Stimulated activated CD8-positive, alpha-beta memory T cell treated with anti-CD3 and anti-CD28 coated beads, Interleukin-4, amount 100 ng/mL, for 1 hour (primary cell): ENCODE results near the gene CBL.
"Not testable (repeated sequence)": the region's sequence is repeated elsewhere in the genome, so short reads cannot be mapped to it uniquely, and the experiment has no call there.

ENCODE experiments used
- DNase-seq, 2 donors: peaks; one replicate each; pipeline ENCODE4 v3.0.0-alpha.2; 2020; ENCODE audit warnings: low read depth in 2 of 2, low spot score in 1 of 2

The CBL gene

DNA sequence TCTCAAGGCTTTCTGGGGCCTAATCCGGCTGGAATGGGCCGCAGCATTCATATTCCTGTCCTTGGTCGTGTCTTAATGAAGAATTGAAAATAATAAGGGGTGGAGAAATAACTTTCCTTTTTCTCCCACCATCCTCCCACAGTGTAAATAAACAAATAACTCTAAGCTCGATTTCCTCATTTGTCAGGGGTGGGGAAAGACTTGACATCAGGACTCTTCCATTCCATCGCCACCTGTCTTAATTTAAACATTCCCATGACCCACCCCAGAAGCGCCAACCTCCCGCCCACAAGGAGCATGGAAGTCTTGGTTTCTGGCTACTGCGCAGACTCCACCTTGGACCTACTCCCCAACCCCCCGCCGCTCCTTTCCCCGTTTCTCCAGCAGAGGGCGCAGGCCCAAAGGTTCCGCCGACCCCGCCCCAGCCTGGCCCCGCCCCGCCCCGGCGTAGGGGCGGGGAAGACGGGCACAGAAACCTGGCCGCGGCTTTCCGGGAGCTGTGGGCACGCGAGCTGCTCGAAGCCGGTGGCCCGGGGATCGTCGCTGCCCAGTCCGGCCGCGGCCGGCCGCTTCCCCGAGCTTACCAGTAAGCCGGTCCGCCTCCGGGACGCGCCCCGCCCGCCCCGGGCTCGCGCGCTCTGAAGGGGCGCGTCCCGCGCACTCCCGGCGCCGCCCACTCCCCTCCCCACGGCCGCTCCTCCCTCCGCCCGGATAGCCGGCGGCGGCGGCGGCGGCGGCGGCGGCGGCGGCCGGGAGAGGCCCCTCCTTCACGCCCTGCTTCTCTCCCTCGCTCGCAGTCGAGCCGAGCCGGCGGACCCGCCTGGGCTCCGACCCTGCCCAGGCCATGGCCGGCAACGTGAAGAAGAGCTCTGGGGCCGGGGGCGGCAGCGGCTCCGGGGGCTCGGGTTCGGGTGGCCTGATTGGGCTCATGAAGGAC lies at the start of gene CBL:
TSS of gene CBL (plus strand) at position 766 of the 937 bp plus-strand sequence. CDS start at position 845, 79 bp downstream.
- DNase-seq: peak; percentile 97

DNA sequence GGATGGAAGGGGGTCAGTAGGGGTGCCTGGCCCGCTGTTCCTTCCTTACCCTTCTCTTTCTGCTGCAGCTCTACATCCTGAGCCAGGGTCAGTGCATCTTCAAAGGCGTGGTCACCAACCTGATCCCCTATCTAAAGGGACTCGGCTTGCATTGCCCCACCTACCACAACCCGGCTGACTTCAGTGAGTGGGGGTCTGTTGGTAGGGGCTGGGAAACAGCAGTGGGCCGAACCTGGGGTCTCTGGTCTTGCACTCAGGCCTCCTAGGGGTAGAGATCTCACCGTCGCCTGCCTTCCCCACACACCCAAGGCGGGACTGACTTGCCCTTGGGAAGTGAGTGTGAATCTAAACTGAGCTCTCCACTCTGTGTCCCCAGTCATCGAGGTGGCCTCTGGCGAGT lies 49.6 kb upstream of the CBL start:
- no peak for DNase-seq

DNA sequence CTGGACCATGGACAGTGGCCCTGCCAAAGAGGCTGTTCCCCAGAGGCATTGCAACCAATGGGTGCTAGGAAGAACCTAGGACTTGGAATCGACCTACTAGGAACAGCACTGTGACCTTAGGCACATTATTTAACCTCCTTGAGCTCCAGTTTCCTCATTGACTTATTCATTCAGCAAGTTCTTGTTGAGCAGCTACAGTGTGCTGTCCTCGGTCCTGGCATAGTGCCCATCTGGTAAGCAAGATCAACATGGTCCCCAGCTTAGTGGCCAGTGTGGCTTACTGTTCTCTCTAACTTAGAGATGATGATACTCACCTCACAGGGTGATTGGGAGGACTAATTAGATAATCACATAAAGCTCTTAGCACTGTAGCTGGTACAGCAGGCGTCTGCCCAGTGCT lies 49.1 kb upstream of the CBL start:
- no peak for DNase-seq

DNA sequence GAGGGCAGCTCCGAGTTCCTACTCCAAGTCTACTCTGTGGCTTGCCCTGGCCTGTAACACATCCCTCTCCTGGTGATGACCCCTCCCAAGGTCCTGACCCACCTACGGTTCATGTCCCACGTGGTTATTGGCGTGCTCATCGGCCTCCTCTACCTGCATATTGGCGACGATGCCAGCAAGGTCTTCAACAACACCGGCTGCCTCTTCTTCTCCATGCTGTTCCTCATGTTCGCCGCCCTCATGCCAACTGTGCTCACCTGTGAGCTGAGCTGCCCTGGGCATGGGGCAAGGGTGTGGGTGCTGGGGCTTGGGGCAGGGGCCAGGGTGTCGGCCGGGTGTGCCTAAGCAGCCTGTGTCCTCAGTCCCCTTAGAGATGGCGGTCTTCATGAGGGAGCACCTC lies 47.7 kb upstream of the CBL start:
- no peak for DNase-seq

DNA sequence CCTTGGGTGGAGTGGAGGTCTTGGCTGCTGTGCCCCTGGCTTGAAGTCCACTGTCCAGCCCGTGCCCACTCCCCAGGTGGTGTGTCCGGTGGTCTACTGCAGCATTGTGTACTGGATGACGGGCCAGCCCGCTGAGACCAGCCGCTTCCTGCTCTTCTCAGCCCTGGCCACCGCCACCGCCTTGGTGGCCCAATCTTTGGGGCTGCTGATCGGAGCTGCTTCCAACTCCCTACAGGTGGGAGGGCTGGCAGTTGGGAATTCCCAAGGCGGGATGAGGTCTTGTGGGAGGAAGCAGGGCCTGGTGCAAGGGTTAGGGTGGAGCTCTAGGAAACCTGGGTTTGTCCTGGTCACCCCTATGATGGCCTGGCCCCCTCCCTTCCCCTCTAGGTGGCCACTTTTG lies 46.0 kb upstream of the CBL start:
- no peak for DNase-seq

DNA sequence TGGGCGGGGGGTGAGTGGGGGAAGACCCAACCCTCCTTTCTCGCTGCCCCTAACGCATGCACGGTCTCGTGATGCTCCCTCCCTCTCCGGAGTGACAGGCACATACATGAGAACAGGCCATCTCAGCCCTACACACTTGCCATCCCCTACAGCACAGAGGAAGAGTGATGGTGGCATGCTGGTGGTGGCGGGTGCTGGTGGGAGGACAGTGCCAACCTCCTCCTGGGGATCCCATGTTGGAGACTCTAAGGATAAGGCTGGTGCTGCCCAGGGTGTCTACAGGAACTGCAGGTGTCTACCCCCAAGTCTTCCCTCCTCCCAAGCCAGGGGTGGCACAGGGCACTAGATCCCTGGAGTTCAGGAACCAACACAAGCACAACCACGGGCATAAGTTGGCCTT lies 44.3 kb upstream of the CBL start:
- DNase-seq: no peak

DNA sequence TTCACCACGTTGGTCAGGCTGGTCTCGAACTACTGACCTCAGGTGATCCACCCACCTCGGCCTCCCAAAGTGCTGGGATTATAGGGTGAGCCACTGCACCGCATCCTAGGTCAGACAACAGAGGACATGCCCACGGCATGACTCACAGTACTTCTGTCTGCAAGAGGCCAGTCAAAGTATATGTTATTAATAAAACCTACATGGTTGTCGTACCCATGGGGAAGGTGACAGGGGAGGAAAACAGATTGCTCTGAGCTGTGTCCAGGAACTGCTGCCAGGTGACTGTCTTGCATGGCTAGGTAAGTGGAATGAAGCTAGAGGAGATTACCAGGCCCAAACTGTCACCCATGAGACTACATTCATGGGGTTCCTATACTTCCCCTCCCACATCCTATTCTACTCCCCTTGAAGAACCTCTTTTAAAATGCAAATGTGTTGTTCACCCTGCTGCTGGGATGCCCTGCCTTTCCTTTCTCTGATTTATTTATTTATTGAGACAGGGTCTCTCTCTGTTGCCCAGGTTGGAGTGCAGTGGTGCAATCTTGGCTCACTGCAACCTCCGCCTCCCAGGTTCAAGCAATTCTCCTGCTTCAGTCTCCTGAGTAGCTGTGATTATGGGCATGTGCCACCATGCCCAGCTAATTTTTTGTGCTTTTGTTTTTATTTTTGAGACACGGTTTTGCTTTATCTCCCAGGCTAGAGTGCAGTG lies 39.6 kb upstream of the CBL start:
- DNase-seq: no peak

DNA sequence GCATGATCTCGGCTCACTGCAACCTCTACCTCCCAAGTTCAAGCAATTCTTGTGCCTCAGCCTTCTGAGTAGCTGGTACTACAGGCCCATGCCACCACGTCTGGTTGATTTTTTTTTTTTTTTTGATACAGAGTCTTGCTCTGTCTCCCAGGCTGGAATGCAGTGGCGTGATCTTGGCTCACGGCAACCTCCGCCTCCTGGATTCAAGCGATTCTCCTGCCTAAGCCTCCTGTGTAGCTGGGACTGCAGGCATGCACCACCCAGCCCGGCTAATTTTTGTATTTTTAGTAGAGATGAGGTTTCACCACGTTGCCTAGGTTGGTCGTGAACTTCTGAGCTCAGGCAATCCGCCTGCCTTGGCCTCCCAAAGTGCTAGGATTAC lies 39.1 kb upstream of the CBL start:
- DNase-seq: not testable (repeated sequence)

DNA sequence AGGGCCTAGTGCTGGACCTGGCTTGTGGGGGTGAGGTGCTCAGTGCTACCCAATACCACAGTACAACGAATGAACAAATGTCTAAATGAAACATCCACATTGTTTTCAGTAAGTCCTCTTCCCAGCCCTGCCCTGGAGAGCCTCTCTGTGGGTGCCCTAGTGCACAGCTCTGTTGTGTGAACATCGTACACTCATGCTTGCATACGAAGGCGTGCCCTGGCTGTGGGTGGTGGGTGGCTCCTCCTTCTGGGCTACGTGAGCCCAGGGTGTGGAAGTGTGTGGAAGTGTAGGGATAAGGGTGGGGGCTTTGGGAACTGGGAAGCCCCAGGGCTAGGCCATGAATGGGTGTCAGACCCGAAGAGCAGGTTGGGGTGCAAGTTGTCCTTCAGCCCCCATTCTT lies 38.2 kb upstream of the CBL start:
- no peak for DNase-seq

DNA sequence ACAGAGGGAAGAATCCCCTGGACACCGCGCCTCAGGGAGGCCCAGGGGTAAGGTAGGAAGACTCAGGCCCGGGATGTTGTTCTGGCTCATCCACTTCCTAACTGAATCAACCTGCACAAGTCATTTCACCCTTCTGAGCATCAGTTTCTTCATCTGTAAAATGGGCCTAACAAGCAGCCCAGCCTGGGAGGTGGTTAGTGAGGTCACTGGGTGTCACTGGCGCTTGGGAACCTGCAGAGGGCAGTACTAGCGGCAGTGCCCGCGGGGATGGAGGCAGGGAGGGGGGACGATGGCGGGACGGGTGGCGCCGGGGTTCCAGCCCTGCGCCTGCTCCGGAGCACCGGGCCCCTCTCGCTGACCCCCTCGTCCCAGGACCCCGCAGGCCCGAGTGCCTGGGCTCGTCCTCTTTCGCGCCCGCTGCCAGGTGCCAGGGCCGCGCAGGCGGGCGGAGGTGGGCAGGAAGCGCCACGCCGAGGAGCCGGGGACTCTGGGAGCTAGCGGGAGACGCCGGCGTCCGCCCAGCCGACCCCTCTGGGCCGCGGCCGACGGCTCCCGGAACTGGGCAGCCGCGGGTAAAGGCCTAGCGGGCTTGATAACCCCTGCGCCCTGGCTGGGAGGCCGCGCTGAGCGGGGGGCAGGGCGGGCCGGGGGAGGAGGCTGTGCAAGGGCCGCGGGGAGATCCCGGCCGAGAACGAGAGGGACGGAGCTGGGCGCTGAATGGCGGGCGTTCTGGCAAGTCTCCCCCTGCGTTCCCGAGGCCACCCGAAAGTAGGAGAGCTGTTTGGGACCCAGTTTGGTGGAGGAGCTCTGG lies 37.5 kb upstream of the CBL start, which contains the start of gene NLRX1:
TSS of gene NLRX1 (plus strand) at position 255 of the 811 bp plus-strand sequence. CDS start 2,679 bp downstream, outside the sequence.
- peak; percentile 47 to 68 for DNase-seq

DNA sequence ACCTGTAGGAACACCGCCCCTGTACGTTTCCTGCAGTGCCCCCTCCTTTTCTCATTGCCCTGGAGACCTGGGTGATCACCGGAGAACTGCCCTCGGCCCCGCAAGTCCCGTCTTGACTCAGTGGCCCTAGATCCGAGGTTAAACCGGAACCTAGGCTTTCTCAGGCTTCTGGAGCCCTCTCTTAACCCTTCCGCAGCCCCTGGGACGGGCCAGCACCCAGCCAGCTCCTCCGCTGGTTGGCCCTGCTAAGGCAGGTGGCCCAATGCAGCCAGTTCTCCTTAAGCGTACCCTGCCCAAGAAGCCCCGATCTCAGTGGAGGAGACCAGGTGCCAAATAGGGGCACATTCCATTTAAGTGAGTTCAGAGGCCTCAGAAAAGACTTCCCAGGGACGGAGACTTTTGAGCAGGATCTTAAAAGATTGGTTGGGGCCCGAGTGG lies 36.8 kb upstream of the CBL start:
- no peak for DNase-seq

DNA sequence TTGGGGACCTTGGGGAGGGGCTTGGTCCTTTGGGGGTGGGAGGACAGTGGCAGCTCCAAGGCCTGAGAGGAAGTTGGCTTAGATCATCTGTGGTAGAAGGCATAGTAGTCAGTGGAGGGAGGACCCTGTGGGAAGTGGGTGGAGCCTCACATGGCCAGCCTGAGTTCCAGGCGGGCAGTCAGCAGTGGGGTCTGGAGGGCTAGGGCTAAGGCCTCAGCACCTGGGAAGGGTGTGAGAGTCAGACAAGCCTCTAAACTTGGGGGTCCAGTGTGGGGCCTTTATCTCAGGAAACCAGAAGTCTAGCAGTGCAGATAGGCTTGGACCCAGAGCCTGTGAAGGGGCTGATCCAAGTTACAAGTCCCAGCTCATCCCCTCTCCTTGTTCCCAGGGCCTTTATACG lies 33.6 kb upstream of the CBL start:
- no peak for DNase-seq

DNA sequence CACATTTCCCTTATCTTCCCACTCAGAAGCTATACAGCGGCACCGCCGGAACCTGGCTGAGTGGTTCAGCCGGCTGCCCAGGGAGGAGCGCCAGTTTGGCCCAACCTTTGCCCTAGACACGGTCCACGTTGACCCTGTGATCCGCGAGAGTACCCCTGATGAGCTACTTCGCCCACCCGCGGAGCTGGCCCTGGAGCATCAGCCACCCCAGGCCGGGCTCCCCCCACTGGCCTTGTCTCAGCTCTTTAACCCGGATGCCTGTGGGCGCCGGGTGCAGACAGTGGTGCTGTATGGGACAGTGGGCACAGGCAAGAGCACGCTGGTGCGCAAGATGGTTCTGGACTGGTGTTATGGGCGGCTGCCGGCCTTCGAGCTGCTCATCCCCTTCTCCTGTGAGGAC lies 32.7 kb upstream of the CBL start:
- no peak for DNase-seq

DNA sequence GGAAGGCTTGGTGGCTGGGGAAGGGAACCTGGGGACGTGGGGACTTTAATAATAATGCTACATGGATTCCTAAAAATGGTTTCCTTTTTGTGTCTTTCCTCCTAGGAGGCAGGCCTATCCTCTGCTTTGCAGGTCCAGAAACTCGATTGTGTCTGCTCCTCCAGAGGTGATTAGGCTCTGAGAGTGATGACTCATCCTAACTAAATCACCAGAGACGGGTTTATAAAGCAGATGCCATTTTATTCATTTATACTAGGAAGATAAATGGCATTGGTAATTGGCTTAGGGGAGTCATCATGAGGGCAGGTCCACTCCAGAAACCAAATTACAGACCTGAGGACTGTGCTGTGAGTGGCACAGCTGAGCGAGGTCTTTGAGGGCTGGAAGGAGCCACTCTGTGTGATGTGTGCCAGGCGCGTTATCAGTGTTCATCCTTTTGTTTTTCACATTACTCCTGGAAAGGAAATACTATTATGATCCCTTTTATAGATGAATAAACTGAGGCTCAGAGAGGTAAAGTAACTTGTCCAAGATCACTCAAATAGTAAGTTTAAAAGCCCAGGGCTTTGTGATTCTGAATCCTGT lies 30.6 kb upstream of the CBL start:
- DNase-seq: no peak

DNA sequence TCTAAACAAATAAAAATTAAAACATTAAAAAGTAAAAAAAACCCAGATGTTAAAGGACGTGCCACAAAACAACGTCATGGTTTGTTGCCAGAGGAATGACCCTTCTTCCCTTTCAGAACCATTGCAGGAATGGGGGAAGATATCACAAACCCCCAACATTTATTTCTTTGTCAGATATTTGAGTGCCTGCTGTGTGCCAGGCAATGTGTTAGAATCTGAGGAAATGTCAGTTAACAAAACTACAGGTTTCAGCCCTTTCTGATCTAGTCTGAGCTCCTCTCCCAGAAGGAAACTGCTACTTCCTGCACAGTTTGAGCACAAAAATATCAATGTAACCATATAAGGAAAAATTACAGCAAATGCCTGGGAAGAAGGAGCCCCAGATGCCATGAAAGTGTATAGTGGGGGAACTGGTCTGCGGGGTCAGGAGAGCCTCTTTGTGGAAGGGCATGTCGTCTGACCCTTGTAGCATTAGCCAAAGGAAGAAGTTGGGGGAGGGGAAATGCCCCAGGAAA lies 27.9 kb upstream of the CBL start:
- no peak for DNase-seq

DNA sequence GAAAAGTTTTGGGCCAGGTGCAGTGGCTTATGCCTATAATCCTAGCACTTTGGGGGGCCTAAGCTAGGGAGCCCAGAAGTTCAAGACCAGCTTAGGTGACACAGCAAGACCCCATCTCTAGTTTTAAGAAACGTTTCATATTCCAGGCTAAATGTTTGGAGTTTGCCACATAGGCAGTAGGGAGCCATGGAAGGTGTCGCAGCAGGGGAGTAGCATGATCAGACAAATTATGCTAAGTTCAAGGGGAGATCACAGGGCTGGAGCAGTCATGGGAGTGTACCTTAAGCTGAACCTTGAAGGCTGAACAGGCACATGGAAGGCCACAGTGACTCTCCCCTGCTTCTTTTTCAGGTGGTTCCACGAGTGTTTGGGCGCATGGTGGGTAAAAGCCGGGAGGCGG lies 26.8 kb upstream of the CBL start:
- DNase-seq: no peak

DNA sequence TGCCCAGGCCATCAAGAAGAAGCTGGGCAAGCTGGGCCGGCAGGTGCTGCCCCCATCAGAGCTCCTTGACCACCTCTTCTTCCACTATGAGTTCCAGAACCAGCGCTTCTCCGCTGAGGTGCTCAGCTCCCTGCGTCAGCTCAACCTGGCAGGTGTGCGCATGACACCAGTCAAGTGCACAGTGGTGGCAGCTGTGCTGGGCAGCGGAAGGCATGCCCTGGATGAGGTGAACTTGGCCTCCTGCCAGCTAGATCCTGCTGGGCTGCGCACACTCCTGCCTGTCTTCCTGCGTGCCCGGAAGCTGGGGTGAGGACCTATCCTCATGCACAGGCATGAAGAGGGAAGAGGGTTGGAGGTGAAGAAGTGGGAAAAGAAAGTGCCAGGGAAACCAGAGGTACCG lies 26.2 kb upstream of the CBL start:
- no peak for DNase-seq

DNA sequence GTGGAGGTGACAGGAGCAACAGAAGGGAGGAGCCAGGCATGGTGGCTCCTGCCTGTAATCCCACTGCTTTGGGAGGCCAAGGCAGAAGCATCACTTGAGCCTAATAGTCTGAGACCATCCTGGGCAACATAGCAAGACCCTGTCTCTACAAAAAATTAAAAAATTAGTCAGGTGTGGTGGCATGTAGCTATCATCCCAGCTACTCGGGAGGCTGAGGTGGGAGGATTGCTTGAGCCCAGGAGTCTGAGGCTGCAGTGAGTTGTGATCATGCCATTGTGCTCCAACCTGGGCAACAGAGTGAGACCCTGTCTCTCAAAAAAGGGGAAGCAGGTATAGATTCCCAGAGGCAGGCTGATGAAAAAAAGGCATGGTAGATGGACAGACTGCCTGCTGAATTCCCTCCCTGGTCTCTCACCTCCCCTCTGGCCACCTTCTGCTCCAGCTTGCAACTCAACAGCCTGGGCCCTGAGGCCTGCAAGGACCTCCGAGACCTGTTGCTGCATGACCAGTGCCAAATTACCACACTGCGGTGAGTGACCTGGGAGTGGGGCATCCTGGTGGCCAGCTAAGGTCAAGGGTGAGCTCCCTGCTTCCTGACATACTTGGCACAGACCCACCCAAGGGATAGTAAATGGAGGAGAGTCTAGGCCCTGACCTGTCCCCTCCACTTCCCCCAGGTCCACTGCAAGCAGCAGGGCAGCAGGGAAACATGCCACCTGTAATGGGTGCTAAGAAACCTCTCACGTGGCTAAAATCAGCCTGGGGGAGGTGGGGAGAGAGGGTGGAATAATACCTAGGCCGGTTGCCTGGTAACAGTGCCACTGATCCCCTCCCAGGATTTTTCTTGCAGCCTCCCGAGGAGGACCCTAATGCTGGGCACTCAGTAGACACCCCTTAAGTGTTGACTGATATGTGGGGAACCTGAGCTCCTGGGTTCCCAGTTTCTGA lies 25.1 kb upstream of the CBL start:
- DNase-seq: no peak

DNA sequence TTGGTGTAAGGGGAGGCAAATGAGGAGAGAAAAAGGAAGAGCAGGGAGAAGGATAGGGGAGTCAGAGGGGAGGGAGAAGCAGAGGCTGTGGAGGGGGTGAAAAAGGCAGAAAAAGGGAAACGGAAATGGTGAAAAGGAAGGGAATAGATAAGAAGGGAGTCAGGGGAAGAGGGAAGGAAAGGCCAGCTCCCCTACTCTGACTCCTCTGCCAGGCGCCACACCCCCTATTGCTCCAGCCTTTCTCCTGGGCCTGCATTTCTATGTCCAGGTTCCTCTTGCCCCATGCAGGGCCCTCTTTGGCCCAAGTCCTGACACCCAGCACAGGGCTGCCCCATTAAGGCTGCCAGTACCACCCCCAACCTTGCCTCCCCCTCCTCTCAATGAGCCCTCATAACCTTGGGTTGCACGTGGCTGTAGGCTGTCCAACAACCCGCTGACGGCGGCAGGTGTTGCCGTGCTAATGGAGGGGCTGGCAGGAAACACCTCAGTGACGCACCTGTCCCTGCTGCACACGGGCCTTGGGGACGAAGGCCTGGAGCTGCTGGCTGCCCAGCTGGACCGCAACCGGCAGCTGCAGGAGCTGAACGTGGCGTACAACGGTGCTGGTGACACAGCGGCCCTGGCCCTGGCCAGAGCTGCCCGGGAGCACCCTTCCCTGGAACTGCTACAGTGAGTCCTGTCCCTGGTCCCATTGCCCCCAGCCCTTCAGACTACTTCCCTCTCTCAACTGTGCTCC lies 24.3 kb upstream of the CBL start:
- no peak for DNase-seq
